CD4-positive, alpha-beta T cell treated with Interleukin-15 for 4 hours (primary cell): ENCODE results near the gene DHRS7B.
"Not testable (repeated sequence)": the region's sequence is repeated elsewhere in the genome, so short reads cannot be mapped to it uniquely, and the experiment has no call there.

Source experiments
- DNase-seq: peaks from one replicate; pipeline ENCODE4 v3.0.0-alpha.2; 2020; ENCODE audit warnings: low spot score

DHRS7B gene, protein sequence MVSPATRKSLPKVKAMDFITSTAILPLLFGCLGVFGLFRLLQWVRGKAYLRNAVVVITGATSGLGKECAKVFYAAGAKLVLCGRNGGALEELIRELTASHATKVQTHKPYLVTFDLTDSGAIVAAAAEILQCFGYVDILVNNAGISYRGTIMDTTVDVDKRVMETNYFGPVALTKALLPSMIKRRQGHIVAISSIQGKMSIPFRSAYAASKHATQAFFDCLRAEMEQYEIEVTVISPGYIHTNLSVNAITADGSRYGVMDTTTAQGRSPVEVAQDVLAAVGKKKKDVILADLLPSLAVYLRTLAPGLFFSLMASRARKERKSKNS

DNA sequence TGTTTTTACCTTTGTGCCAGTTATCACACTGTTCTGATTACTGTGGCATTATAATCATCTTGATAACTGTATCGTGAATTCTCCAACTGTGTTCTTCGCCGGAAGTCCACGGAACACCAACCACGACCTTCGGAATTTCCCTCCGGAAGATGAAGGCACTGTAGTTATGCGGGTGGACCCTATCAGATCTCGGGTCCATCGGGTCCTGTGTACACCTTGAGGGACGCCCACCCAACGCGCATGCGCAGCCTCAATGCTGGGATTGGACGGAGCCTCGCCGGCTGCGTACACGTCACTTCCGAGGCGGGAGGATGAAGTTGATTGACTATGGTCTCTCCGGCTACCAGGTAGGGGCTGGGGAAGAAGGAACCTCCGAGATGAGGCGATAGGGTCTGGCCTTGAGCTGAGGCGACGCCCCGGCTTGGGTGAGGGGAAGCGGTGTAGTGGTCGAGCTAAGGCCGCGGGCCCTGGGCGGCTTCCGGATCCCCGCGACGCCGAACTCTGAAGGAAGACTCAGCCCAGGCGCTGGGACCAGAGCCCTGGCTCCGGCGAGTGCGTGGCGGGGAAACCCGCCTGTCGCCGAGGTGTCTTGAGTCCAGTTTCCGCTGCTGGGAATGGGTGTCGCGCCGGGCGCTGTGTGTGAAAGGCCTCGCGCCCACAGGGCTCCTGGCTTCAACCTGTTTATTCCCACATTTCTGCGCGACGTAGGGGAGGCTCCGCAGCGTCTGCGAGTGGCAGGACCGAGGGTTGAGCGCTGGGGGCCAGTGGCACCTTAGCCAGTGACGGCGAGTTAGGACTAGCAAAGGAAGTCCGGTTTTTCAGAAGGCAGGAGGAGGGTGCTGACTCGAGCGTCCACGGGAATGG, at the start of gene DHRS7B:
TSS of gene DHRS7B (plus strand) at position 320 of the 864 bp plus-strand sequence. CDS start at position 328, 8 bp downstream.
- DNase-seq = peak; percentile 96

DNA sequence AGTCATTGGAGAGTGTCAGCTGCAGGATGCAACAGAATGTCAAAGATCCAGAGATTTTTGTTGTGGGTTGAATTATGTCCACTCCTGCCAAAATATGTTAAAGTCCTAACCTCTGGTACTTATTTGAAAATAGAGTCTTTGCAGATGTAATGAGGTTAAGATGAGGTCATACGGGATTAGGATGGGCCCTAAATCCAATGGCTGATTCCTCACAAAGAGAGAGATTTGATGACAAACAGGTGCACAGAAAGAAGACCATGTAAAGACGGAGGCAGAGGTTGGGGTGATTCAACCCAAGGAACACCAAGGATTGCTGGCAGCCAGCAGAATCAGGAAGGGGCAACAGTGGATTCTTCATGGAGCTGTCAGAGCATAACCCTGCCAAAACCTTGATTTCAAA, 49.5 kb upstream of the DHRS7B start:
- no peak for DNase-seq

DNA sequence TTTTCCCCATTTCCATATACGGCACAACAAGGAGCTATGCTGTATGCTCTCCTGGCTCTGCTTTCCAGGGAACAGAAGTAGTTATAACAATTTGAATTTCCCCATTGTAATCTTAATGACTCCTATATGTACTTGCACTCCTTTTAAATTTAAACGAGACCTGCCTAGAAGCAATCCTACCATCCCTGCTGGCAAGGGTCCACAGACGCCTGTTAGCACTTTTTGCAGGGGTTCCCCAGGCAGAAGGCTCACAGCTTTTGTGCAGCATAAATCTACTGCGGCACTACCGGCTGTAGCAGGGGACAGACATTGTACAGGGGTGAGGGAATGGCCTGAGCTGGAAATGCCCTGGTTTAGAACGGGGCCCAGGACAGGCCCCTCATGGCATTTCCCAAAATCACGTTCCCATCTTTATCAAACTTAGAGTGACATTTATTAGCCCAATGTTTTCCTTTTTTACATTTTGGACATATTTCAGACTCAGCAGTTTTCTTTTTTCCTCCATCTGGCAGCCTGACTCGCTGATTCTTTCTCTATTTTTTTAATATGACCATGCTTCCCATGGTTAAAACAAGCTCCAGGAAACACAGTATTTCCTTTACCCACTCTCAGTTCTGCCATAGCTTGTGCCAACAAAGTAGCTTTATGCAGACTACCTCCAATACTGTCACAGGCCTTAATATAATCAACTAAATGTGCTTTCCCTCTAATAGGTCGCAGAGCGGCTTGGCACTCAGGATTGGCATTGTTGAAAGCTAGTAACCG, 48.6 kb upstream of the DHRS7B start:
- DNase-seq = no peak

DNA sequence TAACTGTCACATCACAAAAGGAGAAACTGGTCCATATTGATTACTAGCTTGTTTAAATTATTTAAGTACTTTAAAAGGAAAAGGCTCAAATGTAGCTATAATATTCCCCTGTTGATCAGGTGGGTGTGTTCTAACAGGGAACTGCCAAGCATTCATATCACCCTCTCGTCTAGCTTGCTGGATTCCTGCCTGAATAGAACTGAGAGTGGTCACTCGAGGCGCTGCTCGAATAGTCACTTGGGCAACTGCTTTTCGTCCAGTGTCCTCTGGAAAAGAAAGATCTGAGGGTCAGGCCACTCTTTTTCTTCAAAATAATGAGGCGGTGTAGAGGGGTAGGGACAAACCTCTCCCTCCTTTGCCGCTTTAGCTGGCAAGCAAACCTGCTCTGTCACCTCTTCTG, 47.6 kb upstream of the DHRS7B start:
- DNase-seq = no peak

DNA sequence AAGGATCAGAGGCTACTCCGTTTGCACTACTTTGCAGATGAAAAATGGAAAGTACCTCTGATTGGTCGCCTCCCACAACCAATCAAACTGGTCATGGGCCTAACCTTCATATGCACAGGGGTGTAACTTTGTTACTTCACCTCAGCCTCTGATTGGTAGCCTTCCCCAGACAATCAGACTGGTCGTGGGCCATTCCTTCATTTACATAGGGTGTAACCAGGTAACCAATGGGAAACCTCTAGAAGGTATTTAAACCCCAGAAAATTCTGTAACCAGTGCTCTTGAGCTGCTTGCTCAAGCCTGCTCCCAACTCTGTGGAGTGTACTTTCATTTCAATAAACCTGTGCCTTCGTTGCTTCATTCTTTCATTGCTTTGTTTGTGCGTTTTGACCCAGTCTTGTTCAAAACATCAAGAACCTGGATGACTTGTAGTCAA, 44.7 kb upstream of the DHRS7B start:
- no peak for DNase-seq

DNA sequence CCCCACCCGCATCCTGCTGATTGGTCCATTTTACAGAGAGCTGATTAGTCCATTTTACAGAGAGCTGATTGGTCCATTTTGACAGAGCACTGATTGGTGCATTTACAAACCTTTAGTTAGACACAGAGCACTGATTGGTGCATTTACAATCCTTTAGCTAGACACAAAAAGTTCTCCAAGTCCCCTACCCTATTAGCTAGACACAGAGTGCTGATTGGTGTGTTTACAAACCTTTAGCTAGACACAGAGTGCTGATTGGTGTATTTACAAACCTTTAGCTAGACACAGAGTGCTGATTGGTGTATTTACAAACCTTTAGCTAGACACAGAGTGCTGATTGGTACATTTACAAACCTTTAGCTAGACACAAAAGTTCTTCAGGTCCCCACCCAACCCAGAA, 41.5 kb upstream of the DHRS7B start:
- not testable (repeated sequence) for DNase-seq

DNA sequence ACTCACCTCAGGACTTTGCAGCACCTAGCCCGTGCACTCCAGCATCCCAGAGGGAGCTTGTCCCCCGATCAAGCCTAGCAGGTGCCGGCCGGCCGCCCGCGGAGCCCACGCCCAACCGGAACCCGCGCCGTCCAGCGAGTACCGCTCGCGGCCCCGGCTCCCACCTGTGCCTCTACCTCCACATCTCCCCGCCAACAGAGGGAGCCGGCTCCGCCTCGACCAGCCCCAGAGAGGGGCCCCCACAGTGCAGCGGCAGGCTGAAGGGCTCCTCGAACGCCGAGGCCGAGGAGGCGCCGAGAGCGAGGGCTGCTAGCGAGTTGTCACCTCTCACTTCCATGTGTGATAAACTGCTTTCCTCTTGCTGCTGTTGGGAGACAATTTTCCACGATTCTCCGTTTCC, 41.1 kb upstream of the DHRS7B start:
- no peak for DNase-seq

DNA sequence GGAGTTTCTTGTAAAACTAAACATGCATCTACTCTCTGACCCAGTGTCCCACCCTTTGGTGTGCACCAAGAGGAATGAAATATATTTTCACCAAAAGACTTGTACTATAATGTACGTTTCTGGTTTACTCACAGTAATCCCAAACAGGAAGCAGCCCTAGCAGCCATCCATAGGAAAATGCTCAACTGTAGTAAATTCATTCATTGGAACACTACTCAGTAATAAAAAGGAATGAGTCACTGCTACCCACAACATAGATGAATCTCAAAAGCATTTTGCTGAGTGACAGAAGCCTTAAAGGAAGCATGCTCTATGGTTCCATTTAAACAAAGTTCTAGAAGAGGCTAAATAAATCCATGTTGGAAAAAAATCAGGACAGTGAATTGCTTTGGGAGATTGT, 37.6 kb upstream of the DHRS7B start:
- no peak for DNase-seq

DNA sequence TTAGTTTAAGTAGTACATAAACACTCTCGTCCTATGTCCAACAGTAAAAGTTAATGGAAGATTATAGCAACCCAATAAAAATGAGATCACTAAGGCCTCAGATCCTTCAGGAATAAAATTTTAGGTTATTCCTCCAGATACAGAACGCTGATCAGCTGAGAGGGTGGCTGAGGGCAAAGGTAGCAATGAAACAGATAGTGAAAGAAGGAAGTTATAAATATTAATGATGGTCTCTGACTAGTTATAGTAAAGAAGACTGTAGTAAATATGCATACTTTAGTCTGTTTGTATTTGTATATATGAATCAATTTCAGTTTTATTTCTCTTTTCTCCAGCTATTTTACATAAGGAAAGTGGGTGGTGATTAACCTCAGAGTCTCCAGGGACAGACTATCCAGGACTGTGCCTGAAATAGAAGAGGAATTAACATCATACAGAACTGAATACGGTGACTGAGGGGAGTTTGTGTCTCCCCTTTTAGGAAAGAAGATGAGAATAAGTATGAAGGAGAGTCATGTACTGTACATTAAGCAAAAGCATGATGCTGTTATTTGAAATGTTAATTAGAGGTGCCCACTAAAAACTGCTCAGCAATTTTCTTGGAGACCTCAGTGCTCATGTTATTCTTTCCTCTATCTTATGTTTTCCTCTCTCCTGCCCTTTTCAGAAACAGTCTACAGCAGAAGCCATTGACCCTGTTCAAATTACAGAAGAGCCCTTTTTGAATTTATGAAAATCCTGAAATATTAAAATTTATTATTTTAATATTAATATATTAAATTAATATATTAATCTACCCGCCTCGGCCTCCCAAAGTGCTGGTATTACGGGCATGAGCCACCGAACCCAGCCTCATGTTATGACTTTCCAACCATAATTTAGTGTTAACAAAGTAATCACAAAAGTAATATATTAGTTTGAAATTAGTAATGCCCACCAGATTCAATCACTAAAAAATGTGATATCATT, 36.5 kb upstream of the DHRS7B start:
- DNase-seq = no peak

DNA sequence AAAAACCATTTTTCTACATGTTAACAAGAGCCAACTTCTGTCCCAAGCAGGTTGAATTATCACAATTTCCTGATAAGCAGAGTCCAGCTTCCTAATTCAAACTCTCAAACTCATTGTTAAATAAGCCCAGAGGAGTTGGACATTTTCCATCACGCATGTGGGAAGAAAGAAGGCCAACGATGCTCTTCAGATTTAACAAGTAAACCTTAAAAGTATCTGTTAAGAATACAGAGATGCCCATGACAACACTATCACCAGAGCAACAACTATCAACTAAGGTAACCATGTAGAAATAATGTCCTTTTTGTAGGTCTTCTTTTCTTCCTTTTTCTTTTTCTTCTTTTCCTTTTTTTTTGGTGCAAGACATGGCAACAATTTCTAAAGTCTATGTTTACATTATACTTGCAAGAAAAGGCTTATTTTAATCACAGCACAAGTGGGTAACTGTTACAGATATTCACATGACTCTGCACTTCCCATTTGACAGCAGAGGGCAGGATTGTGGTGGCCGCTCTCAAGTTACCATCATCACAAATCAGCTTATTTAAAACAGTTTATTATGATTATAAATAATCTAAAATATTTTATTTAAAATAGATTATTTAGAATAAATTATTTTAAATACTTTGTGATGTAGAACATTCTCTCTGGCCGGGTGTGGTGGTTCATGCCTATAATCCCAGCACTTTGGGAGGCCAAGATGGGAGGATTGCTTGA, 35.7 kb upstream of the DHRS7B start:
- DNase-seq = no peak

DNA sequence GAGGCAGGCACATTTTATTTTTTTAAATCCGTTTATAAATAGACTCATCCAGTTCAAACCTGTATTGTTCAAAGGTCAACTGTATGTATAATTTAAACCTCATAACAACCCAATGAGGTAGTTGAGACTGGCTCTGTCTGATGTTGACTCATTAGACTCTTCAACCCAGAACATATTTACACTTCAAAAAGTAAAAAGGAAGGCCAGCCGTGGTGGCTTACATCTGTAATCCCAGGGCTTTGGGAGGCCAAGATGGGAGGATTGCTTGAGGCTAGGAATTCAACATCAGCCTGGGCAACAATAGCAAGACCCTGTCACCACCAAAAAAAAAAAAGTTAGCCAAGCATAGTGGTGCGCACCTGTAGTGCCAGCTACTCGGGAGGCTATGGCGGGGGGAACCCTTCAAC, 32.5 kb upstream of the DHRS7B start:
- no peak for DNase-seq

DNA sequence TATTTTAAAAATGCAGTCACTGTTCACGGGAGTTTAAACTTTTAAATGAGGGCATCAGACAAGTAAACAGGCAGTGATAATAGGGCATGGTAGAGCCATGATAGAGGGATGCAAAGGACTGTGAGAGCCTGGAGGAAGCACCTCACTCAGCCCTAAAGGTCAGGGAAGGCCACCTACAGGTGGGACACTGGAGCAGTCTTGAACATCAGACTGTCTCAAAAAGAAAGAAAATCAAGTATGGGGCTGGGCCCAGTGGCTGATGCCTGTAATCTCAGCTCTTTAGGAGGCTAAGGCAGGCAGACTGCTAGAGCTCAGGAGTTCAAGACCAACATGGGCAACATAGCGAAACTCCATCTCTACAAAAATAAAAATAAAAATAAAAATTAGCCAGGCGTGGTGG, 31.0 kb upstream of the DHRS7B start:
- no peak for DNase-seq

DNA sequence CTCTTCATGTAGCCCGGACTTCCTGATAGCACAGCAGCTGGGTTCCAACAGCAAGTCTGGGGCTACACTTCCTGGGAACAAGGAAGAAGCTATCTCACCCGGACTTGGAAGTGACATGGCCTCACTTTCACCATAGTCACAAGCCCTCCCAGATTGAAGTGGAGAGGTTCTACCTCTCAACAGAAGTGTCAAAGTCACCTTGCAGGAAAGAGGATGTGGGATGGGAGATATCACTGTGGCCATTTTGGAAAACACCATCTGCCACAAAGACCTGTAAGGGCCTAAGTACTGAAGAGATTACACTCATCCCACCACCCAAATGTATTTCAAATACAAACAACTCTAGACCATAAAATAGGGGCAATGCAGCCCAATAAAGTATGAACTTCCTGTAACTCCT, 29.9 kb upstream of the DHRS7B start:
- DNase-seq = no peak

DNA sequence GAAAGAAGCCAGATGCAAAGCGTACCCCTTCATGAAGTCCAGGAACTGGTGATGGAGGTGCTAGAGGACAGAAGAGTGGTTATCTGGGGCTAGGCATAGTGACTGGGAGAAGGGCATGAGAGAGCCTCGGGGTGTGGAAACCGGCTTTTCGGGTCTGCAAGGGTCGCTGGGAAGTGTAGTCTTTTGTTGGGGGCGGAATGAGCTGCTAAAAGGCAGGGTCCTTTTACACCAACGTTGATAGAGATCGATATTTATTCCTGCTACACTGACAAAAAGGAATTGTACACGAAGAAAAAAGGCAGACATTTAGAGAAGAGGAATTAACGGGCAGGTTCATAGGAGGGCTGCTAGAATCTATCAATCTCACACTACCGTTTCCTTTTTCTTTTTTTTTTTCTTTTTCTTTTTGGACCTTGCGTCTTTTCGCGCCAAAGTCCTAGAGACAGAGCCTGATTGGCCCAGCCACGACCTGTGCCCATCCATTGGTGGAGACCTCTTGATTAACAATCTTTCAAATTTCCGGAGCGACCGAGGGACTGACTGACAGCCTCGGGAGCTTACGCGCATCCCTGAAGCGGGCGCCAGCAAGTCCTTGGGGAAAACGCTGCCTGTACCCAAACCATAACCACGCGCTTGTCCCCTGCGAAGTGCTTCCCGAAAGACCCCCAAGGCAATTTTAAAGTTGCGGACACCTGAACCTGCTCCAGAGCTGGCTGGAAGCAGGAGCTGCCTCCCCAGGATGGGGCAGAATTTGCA, 27.7 kb upstream of the DHRS7B start:
- peak; percentile 63 for DNase-seq

DNA sequence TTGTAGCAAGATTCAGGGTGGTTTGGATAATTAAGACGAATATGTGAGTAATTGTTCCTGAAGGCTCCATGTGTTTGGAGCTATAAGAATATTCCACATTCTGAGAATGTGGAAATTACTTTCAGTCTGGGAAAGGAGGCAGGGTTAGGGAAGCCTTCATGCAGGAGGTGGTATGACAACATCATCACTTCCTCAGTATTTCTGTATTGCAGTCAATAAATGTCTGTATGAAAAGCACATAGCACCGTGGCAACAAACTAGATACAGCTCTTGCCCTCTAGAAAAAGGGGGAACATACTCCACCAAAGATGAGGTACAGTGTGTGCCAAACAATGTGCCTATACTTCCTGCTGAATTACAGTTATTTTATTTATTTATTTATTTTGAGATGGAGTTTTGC, 26.1 kb upstream of the DHRS7B start:
- no peak for DNase-seq

DNA sequence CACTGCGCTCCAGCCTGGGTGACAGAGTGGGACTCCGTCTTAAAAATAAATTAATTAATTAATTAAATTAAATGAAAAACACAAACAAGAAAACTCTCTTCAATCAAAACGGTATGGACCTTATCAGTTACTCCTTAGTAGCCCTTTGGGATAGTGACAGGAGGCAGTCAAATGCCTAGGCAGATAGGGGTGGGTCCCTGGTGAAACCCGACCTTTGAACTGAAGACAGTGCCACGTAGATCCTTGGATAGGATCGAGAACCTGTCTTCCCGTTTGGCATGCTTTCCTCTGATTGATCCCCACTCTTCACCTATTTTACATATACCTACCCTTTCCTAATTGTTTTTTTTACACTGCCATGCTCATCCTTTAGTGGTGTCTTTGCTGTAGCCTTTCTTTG, 22.2 kb upstream of the DHRS7B start:
- DNase-seq = no peak

DNA sequence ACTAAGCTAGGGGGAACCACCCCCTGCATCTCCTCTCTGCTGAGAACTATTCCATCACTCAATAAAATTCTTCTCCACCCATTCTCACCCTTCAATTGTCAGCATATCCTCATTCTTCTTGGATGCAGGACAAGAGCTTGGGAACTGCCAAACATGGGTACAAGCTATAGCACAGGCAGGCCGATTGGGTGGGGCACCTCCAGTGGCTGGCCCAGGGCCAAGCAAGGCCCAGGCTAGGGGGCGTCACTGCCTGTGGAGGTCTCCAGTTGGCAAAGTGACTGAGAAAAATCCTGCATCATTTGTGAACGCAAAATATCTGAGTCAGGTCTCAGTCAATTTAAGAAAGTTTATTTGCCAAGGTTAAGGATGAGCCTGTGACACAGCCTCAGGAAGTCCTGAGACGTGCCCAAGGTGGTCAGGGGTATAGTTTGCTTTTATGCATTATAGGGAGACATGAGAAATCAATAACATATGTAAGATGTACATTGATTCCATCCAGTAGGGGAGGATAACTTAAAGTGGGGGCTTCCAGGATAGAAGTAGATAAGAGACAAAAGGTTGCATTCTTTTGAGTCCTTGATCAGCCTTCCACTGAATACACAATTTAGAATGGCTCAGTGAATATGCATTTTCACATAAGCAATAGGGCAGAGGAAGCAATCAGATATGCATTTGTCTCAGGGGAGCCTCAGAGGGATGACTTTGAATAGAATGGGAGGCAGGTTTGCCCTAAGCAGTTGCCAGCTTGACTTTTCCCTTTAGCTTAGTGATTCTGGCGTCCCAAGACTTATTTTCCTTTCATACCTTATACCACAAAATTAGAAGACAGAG, 21.5 kb upstream of the DHRS7B start:
- DNase-seq = no peak

DNA sequence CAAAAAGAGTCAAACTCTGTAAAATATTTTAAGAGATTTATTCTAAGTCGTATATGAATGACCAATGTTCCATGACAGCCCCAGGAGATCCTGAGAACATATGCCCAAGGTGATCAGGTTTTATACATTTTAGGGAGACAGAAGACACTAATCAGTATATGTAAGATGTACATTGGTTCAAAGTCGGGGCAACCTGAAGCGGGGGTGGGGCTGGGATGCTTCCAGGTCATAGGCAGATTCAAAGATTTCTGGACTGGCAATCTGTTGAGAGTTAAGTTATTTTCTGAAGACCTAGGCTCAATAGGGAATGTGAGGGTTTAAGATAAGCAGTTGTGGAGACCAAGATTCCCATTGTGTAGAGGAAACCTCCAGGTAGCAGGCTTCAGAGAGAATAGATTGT, 20.4 kb upstream of the DHRS7B start:
- DNase-seq = no peak

DNA sequence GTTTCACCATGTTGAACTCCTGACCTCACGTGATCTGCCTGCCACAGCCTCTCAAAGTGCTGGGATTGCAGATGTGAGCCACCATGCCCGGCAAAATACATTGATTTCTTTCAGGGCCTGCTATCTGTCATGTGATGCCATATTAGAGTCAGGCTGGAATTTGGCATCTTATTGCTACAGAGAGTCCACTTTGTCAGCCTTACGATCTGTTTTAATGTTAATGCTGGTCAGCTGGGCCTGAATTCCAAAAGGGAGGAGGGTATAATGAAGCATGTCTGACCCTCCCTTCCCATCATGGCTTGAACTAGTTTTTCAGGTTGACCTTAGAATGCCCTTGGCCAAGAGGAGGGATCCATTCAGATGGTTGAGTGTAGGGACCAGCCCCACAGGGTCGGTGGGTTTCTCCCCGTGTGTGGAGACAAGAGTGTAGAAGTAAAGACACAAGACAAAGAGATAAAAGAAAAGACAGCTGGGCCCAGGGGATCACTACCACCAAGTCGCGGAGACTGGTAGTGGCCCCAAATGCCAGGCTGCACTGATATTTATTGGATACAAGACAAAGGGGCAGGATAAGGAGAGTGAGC, 19.6 kb upstream of the DHRS7B start:
- not testable (repeated sequence) for DNase-seq
